Choroid plexus epithelial cell (primary cell): ENCODE results near the gene P4HA3.

Experiments used
- DNase-seq: peaks from one replicate; pipeline ENCODE4 v3.0.0-alpha.2; 2010; ENCODE audit warnings: low read depth
- H3K4me3 ChIP-seq: 2 replicates; pipeline ENCODE4 v1.5.1; 2011; ENCODE audit warnings: low read depth, mild to moderate bottlenecking, control low read depth, low read length, moderate library complexity
- TF ChIP-seq, protein P1 (sequence below): conservative IDR thresholded peaks from 2 replicates; pipeline ENCODE4 v1.5.1; 2011; ENCODE audit warnings: low read depth, mild to moderate bottlenecking, control low read depth, inconsistent platforms, low read length, moderate library complexity

The P4HA3 gene

GRCh38 chr11:74311352-74311926 lies at the start of gene P4HA3:
Gene P4HA3 (minus strand): TSS chr11:74311640. CDS start chr11:74311611, 29 bp downstream.
- TF ChIP-seq, protein P1, sequence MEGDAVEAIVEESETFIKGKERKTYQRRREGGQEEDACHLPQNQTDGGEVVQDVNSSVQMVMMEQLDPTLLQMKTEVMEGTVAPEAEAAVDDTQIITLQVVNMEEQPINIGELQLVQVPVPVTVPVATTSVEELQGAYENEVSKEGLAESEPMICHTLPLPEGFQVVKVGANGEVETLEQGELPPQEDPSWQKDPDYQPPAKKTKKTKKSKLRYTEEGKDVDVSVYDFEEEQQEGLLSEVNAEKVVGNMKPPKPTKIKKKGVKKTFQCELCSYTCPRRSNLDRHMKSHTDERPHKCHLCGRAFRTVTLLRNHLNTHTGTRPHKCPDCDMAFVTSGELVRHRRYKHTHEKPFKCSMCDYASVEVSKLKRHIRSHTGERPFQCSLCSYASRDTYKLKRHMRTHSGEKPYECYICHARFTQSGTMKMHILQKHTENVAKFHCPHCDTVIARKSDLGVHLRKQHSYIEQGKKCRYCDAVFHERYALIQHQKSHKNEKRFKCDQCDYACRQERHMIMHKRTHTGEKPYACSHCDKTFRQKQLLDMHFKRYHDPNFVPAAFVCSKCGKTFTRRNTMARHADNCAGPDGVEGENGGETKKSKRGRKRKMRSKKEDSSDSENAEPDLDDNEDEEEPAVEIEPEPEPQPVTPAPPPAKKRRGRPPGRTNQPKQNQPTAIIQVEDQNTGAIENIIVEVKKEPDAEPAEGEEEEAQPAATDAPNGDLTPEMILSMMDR: no peak
- DNase-seq: peak; percentile 55
- peak within 1 kb of the TSS; percentile 67 for H3K4me3 ChIP-seq

DNA sequence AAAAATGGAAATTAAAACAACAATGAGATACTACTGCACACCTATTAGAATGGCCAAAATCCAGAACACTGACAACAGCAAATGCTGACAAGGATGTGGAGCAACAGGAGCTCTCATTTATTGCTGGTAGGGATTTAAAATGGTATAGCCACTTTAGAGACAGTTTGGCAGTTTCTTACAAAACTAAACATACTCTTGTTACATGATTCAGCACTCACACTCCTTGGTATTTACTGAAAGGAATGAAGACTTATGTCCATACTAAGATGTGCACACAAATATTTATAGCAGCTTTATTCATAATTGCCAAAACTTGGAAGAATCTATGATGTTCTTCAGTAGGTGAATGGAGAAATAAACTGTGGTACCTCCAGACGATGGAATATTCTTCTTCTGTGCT lies 46.0 kb upstream of the P4HA3 start:
- TF ChIP-seq, protein P1: no peak
- no peak for DNase-seq
- no peak overlapping the region for H3K4me3 ChIP-seq

DNA sequence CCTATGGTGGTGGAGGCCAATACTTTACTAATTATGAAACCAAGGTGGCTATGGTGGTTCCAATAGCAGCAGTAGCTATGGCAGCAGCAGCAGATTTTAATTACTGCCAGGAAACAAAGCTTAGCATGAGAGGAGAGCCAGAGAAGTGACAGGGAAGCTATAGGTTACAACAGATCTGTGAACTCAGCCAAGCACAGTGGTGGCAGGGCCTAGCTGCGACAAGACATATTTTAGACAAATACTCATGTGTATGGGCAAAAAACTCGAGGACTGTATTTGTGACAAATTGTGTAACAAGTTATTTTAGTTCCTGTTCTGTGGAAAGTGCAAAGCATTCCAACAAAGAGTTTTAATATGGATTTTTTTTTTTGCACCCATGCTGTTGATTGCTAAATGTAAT lies 44.2 kb upstream of the P4HA3 start:
- DNase-seq: no peak
- TF ChIP-seq, protein P1: no peak
- H3K4me3 ChIP-seq: no peak overlapping the region

DNA sequence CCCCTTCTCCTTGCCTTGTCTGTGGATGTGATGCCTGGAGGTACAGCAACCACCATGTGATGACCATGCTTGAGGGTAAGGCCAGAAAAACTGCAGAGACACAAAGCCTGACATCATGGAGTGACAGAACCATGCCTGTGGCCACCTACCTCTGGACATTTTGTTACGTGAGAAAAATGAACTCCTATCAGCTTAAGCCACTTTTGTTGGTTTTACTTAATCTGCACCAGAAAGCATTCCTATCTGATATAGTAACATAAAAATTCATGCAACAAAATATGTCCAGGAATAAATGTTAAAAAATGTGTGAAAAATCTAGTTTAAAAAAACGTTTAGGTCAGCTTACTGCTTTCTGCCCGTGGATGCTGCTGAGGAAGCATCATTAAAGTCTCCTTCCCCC lies 42.6 kb upstream of the P4HA3 start:
- no peak overlapping the region for H3K4me3 ChIP-seq
- TF ChIP-seq, protein P1: no peak
- DNase-seq: no peak

DNA sequence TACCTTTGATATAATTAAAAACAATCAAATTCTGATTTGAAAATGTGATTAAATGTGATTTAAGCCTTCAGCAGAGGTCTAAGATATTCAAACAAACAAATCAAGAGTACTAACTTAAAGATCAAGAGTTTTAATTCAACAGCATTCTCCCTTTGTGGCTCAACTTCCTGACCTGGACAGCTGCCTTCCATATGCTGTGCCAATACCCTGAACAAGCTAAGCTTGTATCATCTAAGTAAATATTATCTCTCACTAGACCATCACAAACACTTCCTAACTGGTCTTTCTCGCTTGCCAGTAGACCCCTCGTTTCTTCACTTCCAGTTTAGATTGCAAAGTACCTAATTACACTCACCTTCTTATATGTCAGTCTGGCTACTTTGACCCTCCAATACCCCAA lies 35.9 kb upstream of the P4HA3 start:
- TF ChIP-seq, protein P1: no peak
- no peak overlapping the region for H3K4me3 ChIP-seq
- peak; percentile 78 for DNase-seq

GRCh38 chr11:74345420-74345819 lies 34.0 kb upstream of the P4HA3 start:
- TF ChIP-seq, protein P1: no peak
- DNase-seq: no peak
- no peak overlapping the region for H3K4me3 ChIP-seq

GRCh38 chr11:74341921-74342320 lies 30.5 kb upstream of the P4HA3 start:
- TF ChIP-seq, protein P1: no peak
- DNase-seq: peak; percentile 45

More at GRCh38 chr11:74341921-74342320, 30.5 kb upstream of the P4HA3 start:
- no peak overlapping the region for H3K4me3 ChIP-seq
